GM19455 (cell line): ENCODE results near the gene GIMD1.
"Not testable (repeated sequence)": the region's sequence is repeated elsewhere in the genome, so short reads cannot be mapped to it uniquely, and the experiment has no call there.

ENCODE experiments used
- ATAC-seq: cut with Tn5 transposase; IDR thresholded peaks from one replicate; pipeline ENCODE4 v1.9.1; 2021; ENCODE audit not compliant: unreplicated experiment

GIMD1 gene

DNA sequence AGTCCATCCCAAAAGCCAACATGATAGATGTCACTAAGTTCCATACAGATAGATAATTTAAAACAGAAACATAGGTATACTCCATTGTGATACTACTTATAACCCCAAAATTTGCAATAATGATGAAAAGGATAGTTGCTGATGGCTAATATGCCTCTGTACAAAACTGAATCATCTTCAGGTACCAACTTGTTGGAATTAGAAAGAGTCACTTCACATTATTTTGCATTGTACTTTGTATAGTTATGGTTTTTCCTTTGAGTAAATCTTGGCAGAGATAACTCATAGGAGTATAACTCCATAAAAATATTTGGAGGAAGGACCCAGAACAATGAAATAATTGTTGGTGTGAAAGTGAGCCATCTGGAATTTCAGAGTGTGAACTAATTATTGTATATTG, 17.6 kb downstream of the GIMD1 start:
- no peak for ATAC-seq

DNA sequence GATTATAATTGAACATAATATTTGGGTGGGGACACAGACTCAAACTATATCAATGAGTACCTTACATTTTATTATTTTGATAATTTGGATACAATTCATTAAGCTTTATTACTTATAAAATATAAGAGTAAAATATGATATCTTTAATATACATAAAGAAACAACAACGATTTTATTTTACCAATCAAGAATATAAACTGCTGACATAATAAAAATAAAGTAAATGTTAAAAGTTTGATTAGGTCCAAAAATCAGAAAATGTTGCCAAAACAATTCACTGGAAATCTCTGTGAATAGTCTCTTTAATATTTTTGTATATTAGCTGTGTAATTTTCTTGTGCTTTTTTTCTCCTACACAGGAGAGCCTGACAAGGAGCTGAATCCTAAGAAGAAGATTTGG, 21.4 kb downstream of the GIMD1 start:
- ATAC-seq: no peak

DNA sequence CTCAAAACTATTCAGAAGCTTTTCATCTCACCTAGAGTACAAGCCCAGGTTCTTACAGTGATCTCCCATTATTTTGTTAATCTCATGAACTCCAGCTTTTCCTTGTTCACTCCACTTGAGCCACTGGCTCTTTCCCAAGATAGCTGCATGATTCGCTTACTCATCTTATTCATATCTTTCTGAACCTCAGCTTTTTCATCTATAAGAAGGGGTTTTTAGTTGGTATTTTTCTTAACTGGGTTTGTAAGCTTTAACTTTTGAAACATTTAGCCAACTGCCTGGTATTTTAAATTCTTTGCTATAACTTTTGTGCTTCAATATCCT, 24.0 kb downstream of the GIMD1 start:
- no peak for ATAC-seq

DNA sequence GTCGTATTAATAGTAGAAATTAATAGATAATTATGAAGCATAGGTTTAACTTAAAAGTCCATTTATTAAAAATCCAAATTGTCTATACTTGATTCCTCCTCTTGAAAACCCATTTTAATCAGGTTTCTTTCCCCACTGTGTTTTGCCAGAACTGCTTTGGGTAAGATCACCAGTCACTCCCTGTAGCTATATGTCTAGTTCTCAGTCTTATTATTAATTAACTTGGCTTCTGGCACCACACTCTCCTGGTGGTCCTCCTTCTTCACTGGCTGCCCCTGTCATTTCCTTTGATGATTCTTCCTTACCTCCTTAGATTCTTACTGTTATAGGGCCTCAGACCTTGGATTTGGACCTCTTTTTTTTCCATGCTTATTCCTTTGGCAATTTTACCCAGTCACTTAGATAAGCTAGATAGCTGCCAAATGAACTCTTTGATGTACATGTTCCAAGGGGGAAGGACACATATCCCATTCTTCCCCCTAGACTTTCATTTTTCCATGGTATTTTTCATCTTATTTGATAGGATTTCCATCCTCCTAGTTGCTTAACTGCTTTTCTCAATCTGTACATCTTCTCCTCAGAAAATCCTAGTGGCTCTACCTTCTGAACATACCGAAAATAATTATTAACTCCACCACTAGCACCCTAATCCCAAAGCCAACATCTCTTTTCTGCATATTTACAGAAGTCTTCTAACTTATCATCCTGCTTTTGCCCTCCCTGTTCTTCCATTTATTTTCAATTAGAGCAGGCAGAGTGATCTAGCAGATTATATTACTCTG, 24.5 kb downstream of the GIMD1 start:
- no peak for ATAC-seq

DNA sequence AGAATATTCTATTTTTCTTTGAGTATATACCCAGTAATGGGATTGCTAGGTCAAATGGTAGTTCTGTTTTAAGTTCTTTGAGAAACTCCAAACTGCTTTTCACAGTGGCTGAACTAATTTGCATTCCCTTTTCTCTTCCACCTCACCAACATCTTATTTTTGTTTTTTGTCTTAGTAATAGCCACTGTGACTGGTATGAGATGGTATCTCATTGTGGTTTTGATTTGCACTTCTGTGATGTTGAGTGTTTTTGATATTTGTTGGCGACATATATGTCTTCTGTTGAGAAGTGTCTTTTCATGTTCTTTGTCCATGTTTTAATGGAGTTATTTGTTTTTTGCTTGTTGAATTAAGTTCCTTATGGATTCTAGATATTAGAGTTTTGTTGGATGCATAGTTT, 27.8 kb downstream of the GIMD1 start:
- no peak for ATAC-seq

DNA sequence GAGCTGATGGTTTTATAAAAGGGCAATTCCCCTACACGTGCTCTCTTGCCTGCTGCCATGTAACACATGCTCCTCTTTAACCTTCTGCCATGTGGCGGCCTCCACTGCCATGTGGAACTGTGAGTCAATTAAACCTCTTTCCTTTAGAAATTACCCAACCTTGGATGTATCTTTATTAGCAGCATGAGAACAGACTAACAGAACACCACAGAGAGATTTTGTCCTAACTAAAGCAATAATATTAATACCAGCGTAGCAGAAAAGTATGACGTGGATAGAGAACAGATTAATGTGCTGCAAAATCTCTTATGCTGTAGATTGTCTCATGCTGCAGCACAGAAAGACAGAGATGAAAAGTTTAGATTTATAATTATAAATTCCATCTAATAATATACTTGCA, 29.1 kb downstream of the GIMD1 start:
- no peak for ATAC-seq

DNA sequence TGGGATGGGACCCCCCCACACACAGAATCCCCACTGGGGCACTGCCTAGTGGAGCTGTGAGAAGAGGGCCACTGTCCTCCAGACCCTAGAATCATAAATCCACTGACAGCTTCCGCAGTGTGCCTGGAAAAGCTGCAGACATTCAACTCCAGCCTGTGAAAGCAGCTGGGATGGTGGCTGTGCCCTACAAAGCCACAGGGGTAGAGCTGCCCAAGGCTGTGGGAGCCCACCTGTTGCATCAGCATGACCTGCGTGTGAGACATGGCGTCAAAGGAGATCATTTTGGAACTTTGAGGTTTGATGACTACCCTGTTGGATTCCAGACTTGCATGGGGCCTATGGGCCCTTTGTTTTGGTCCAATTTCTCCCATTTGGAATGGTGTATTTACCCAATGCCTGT, 29.9 kb downstream of the GIMD1 start:
- ATAC-seq: no peak

DNA sequence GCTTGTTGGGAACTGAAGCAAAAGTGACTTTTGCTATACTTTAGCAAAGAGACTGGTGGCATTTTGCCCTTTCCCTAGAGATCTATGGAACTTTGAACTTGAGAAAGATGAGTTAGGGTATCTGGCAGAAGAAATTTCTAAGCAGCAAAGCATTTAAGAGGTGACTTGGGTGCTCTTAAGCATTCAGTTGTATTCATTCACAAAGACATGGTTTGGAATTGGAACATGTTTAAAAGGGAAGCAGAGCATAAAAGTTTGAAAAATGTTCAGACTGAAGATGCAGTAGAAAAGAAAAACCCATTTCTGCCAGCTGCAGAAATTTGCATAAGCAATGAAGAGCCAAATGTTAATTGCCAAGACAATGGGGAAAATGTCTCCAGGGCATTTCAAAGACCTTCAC, 30.7 kb downstream of the GIMD1 start:
- no peak for ATAC-seq

DNA sequence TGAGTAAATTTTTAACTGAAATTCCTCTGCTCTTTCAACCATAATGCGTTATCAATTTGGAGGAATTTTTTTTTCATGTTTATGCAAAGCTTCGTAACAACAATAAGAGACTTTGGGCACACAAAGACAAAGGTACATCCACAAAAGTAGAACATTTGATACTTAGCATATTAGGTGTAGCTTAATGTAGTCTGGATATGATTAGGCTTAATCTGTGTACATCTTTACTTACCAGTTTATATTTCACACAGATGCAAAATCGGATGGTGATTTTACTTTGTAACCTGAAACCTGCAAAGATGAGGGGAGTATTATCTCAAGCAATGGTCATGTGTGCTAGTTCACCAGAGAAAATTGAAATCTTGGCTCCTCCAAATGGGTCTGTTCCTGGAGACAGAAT, 32.0 kb downstream of the GIMD1 start:
- no peak for ATAC-seq

DNA sequence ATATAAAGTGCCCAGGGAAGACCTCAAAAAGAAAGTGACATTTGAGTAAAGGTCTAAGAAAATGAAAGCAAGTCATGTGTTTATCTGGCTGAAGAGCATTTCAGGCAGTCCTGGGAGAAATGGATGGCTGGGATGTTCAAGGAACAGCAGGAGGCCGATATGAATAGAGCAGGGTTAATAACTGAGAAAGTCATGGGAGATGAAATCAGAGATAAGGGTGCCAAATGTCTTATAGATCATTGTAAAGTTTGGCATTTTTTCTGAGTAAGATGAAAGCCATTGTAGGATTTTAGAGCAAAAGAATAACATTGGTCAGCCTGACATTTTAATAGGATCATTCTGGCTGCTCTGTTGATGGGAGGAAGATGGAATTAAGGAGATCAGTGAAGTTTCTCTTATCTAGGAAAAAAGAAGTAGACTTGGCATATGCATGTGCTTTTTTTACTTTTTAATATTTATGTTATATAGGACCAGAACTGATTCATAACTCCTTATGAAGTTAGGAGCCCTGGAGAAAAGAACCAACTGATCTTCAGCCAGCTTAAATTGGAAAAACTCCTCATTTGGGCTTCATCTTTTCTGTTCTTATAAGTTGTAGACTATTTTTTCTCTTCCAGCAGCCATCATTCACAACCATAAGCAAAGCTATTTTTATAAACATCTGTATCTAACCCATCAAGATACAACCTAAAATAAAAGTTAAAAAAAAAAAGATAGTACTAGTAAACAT, 33.7 kb downstream of the GIMD1 start:
- no peak for ATAC-seq

DNA sequence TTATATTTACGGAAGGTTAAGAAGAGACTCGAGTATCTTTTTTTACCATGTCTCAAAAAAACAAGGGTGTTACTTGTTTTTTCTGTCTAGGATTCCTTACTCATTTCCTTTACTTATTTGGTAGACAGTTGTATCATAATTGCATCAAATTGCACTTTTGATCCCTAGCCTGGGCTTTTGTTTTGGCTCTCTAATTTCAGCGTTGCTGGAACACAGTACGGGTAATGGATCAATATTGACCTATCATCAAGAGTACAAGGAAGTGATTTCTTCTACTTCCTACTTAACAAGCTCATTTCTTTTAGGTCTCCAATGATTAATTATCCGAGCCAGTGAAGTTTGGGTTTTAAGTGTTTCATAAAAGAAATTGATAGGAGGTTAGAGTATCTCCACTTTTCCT, 35.4 kb downstream of the GIMD1 start:
- no peak for ATAC-seq

DNA sequence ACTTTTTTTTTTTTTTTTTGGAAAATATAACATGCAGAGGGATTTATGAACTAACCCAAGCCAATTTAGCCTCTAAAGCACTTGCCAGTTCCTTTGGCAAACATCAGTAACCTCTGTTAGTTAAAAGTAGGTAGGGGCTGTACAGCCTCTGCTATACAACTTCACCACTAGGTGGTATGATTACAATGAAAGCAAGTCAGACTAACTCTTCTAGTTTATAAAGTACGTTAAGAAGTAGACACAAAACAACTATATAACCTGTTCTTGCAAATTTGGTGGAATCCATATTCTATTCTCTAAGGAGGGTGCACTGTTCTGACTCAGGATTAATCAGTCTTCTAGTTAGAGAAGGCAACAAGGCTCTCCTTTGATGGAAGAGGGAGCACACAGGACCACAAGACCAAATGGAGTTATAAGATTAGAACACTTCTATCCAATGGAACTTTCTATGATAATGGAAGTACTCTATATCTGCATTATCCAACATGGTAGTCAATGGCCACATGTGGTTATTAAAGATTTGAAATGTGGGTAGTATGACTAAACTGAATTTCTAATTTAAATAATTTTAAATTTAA, 39.4 kb downstream of the GIMD1 start:
- peak; percentile 68 for ATAC-seq

DNA sequence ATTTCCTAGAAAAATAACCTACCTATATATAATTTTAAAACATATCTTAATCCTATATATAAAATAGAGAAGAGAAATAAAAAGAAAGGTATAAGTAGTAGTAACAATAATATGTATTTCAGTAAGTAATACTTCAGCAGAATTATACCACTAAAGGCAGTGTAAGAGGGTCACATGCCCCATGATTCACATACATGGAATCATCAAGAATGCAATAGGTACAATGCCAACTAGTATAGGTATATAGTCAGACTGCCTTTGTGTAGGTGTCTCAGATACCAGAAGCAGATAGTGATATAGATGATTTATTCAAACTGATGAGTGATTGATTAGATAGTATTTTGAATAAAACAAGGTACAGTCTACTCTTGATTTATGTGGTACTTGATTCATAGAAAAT, 42.8 kb downstream of the GIMD1 start:
- no peak for ATAC-seq

DNA sequence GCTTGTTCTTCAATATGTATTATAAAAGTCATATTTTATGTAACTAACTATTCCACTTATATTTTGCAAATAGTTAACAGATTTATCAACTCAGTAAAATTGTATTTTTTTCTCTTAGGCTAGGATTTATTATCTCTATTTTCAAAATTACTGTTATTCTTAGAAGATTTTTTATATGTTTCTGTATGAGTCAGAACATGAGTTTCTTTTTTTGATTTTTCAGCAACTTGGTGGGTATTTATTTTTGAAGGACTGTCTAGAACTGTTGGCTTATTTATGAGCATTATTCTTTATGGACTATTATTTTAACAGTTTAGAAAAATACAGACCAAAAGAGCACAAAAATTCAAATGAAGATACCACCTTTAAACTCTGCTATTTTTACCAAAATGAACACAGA, 45.5 kb downstream of the GIMD1 start:
- ATAC-seq: no peak

DNA sequence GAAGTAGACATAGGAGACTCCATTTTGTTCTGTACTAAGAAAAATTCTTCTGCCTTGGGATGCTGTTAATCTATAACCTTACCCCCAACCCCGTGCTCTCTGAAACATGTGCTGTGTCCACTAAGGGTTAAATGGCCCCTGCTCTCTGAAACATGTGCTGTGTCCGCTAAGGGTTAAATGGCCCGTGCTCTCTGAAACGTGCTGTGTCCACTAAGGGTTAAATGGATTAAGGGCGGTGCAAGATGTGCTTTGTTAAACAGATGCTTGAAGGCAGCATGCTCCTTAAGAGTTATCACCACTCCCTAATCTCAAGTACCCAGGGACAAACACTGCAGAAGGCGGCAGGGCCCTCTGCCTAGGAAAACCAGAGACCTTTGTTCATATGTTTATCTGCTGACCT, 46.8 kb downstream of the GIMD1 start:
- ATAC-seq: not testable (repeated sequence)

DNA sequence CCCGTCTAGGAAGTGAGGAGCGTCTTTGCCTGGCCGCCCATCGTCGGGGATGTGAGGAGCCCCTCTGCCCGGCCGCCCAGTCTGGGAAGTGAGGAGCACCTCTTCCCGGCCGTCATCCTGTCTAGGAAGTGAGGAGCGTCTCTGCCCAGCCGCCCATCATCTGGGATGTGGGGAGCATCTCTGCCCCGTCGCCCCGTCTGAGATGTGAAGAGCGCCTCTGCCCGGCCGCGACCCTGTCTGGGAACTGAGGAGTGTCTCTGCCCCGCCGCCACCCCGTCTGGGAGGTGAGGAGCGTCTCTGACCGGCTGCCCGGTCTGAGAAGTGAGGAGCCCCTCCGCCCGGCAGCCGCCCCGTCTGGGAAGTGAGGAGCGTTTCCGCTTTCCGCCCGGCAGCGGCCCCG, 47.4 kb downstream of the GIMD1 start:
- not testable (repeated sequence) for ATAC-seq

DNA sequence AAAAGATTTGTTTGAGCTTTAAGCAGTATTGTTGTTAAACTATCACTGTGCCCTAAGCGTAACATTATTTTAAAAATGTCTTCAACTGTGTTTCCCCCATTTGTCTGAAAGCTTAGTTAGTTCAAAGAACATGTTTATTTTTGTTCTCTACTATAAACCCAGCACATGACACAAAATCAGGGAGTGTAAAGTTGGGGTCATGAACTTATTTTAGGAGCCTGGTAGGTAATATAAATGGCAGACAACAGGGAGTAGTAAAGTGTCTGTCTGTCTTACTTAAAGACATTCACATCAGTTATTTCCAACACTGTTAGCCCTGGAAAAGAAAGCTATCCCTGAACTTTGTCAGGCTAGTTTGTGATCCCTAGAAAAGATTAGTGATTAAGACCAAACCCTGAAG, 48.3 kb downstream of the GIMD1 start:
- no peak for ATAC-seq

DNA sequence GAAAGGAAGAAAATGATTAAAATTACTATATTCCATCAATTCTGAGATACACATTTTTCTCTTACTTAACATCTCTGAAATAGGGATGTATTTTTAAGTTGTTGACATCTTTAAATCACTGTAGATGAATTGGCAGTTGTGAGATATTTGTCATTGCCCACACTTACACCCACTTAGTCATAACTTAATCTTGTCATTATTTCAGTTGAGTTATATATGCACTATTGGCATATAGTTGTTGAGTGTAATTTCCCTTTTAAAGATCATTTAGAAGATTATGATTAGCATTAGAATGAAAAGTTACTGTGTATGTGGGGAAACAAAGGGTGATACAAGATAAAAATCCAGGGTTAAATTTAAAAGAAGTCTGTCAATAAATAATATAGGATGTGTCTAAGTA, 50.1 kb downstream of the GIMD1 start:
- ATAC-seq: no peak

DNA sequence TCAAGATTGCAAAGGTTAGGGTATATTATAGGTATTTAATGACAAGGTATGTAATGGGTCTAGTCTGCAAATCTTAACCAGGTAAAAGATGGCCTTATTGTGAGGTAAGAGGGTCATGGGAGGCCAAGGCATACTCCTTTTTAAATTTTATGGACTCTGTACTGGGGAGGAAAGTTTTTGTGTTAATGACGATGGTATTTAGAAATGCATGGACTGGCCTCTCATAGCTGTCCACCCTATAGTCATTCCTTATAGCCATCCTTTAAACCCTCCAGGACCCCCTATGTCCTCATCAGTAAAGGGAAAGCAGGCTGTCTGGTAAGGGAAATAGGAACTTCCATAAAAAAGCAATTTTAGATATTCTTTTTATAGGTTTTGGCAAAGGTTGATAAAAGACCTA, 50.8 kb downstream of the GIMD1 start:
- no peak for ATAC-seq

DNA sequence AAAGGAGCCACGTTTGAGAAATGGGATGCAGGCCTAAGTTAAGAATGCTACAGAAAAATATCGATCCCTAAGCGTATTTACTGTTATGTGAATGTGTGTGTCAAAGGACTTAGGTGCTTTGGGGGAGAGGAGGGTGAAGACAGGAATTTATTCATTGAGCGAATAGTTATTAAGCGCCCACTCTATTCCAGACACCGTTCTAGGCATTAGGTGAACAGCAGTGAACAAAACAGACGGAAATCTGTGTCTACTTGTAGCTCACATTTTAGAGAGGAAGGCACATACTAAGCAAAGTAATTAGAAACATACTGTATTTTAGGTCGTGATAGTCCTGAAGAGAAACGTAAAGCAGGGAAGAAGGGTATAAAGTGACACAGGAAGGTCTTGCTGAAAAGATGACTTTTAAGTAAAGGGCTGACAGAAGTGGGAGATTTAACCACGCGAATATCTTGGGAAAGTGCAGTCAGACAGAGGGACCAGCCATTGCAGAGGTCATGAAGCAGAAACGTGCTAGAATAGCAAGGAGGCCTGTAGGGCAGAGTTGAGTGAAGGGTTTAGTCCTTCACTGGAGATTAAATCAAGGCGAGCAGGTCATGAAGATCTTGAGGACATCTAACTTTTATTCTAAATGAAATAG, 51.7 kb downstream of the GIMD1 start:
- ATAC-seq: peak; percentile 23

DNA sequence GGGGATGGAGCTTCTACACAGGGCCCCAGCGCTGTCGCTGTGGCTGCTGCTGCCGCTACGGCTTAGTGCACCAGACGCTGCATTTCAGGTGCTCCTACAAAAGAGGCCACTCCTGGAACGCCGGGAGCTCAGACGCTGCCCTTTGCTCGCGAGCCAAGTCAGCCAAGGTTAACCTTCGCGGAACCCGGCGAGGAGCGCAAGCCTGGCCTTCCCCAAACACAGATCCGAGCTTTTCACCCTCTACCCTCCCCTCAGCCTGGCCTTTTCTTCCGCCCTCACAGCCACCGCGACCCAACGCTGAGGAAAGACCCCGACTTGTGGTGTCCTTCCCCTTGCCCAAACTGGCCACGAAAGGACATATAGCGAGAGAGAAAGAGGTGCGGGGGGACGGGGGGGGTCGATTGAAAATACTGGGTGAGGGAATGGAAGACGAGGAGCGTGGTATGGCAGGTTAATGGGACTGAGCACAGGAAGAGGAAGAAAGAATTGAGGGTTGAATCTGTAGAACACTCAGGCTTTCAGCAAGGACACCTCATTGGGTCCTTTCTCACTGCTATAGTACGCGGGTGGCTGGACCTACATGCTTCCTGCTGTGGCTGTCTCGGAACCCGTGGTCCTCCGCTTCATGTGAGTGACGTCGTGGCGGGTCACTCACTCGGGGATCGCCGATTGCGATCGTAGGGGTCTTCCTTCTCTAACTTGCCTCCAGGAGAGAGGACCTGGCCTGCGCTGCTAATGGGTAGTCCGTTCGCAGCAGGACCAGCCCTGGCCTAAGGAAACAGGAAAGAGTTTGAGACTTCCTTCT, 52.4 kb downstream of the GIMD1 start, which contains the start of the genes AIMP1 and TBCK:
Gene AIMP1, plus strand, starts transcription at position 583 of the 805 bp plus-strand sequence. CDS start 8,460 bp downstream, outside the sequence.
Gene TBCK, minus strand, starts transcription at position 242 of the 805 bp plus-strand sequence. CDS start 7,249 bp downstream, outside the sequence.
- peak; percentile 88 for ATAC-seq
